ENCODE measurements around the gene PLEKHA4.
"Not testable (repeated sequence)": the region's sequence is repeated elsewhere in the genome, so short reads cannot be mapped to it uniquely, and the experiment has no call there.

Gene PLEKHA4

GRCh38 chr19:48889496-48889895 lies 21.1 kb upstream of the PLEKHA4 start:
- not testable (repeated sequence) for DNase-seq (ENCODE audit: low spot score)

DNA sequence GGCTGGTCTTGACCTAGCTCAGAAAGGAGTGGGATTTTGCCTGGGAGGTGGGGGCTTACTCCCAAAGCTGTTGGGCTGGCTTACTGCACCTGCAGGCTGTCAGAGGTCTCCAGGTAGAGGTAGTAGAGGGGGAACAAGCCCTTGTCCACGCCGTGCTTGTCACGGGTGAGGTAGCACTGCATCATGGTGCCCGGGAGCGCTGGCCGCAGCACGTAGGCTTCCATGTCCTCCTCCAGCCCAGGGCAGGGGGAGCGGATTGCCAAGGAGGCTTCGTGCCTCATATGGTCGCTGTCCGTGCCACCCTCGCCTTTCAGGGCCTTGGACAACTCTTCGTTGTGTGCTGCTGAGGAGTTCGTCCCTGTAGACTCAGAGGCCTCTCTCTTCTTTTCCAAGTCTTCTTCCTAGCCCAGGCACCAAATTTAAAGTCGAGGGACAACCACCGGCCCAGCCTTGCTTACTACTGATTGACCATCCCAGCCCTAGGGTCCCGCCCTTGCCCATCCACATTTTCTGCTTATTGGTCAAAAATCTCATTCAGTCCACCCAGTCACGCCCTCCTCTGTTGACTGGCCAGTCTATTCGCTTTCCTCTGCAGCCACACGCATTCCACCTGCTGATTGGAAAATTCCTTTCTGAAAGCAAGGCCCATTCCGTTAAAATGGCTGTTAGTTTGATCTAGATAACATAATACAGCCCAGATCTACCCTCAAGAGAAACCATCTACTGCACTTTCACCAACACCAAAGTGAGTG lies 19.6 kb upstream of the PLEKHA4 start:
- no peak for DNase-seq (ENCODE audit: low spot score)

- DNase-seq (ENCODE audit: low spot score) = no peak
These were observed 15.3 kb upstream of the PLEKHA4 start for GRCh38 chr19:48883726-48884125.

GRCh38 chr19:48881741-48882657 lies 13.6 kb upstream of the PLEKHA4 start:
- no peak for DNase-seq (ENCODE audit: low spot score)

- not testable (repeated sequence) for DNase-seq (ENCODE audit: low spot score)
These were observed 11.3 kb upstream of the PLEKHA4 start for GRCh38 chr19:48879696-48880095.

DNA sequence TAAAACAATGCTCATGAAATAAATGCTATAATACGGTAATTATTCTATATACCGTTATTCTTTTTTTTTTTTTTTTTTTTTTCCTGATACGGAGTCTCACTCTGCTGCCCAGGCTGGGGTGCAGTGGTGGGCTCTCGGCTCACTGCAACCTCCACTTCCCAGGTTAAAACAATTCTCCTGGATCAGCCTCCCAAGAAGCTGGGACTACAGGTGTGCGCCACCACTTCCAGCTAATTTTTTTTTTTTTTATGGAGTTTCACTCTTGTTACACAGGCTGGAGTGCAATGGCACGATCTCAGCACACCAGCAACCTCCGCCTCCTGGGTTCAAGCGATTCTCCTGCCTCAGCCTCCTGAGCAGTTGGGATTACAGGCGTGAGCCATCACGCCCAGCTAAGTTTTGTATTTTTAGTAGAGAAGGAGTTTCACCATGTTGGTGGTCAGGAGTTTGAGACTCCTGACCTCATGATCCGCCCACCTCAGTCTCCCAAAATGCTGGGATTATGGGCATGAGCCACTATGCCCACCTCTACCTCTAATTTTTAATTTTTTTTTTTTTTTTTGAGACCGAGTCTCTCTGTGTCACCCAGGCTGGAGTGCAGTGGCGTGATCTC lies 10.7 kb upstream of the PLEKHA4 start:
- DNase-seq (ENCODE audit: low spot score) = no peak

GRCh38 chr19:48878196-48879024 lies 10.0 kb upstream of the PLEKHA4 start:
- no peak for DNase-seq (ENCODE audit: low spot score)

DNA sequence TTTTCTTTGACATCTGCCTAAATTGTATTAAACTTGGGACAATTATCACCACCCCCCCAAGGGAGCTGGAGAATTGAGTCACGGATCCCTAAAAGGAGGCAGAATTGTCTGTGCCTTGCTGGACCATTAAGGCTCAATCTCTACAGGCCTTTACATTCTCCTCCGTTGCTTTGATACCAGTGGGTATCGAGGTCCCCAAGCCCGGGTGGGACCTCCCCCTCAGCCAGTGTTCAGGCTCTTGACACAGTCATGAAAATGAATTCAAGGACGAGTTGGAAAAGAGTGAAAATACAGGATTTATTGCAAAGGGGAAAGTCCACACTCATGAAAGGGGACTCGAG lies 9.4 kb upstream of the PLEKHA4 start:
- DNase-seq (ENCODE audit: low spot score) = no peak

DNA sequence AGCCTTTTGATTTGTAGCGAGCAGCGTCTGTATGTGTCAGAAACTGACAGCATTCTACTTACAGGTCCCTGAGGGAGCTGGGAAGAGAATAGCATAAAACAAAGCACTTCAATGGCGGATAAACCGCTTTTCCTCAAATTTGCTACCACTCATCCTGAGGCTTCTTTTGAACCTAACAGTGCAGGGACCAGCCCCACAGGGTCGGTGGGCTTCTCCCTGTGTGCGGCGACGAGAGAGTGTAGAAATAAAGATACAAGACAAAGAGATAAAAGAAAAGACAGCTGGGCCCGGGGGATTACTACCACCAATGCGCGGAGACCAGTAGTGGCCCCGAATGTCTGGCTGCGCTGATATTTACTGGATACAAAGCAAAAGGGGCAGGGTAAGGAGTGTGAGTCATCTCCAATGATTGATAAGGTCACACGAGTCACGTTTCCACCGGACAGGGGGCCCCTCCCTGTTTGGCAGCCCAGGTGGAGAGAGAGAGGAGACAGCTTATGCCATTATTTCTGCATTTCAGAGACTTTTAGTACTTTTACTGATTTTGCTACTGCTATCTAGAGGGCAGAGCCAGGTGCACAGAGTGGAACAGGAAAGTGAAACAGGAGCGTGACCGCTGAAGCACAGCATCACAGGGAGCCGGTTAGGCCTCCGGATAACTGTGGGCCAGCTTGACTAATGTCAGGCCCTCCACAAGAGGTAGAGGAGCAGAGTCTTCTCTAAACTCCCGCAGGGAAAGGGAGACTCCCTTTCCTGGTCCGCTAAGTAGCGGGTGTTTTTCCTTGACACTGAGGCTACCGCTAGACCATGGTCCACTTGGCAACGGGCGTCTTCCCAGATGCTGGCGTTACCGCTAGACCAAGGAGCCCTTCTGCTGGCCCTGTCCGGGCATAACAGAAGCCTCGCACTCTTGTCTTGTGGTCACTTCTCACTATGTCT lies 7.9 kb upstream of the PLEKHA4 start:
- DNase-seq (ENCODE audit: low spot score) = not testable (repeated sequence)

GRCh38 chr19:48874303-48875135 lies 6.1 kb upstream of the PLEKHA4 start:
- peak; percentile 41 for DNase-seq (ENCODE audit: low spot score)

GRCh38 chr19:48873476-48874302 lies 5.3 kb upstream of the PLEKHA4 start:
- DNase-seq (ENCODE audit: low spot score) = peak; percentile 32

GRCh38 chr19:48872884-48873475 lies 4.6 kb upstream of the PLEKHA4 start:
- DNase-seq (ENCODE audit: low spot score) = peak; percentile 93

DNA sequence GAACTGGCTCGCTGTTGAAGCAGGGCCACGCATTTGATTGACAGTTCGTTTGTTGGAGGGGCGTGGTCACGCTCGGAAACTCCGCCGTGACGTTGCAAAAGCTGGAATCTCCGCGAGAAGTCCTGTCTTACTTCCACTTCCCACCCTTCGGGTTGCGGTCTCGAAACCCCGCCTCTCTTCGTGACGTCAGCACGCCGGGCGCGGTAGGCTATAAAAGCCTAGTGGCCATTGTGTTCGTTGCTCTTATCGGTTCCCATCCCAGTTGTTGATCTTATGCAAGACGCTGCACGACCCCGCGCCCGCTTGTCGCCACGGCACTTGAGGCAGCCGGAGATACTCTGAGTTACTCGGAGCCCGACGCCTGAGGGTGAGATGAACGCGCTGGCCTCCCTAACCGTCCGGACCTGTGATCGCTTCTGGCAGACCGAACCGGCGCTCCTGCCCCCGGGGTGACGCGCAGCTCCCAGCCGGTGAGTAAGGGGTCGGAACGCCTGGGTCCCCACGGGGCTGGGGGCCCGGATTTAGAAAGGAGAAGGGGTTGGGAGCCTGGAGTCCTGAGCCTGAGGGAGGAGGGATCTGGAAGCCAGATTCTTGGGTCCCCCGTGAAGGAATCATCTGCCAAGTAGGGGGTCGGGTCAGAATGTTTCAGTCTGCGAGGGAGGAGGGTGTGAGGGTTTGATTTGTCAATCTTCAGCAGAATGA lies 3.9 kb upstream of the PLEKHA4 start, which contains the start of gene PPP1R15A:
PPP1R15A (plus strand) TSS at position 240 of the 702 bp plus-strand sequence. CDS start 813 bp downstream, outside the sequence.
- DNase-seq (ENCODE audit: low spot score) = peak; percentile 96

DNA sequence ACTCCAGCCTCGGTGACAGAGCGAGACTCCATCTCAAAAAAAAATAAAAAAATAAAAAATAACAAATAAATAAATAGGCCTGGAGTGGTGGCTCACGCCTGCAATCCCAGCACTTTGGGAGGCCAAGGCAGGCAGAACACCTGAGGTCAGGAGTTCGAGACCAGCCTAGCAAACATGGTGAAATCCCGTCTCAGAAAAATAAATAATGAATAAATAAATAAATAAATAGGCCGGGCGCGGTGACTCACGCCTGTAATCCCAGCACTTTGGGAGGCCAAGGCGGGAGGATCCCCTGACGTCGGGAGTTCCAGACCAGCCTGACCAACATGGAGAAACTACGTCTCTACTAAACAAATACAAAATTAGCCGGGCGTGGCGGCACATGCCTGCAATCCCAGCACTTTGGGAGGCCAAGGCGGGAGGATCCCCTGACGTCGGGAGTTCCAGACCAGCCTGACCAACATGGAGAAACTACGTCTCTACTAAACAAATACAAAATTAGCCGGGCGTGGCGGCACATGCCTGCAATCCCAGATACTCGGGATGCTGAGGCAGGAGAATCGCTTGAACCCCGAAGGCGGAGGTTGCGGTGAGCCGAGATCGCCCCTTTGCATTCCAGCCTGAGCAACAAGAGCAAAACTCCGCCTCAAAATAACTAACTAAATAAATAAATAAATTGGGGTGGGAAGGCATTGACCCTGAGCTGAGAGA lies 3.2 kb upstream of the PLEKHA4 start:
- not testable (repeated sequence) for DNase-seq (ENCODE audit: low spot score)

- DNase-seq (ENCODE audit: low spot score) = no peak
These were observed 1.6 kb upstream of the PLEKHA4 start for GRCh38 chr19:48870048-48870447.

DNA sequence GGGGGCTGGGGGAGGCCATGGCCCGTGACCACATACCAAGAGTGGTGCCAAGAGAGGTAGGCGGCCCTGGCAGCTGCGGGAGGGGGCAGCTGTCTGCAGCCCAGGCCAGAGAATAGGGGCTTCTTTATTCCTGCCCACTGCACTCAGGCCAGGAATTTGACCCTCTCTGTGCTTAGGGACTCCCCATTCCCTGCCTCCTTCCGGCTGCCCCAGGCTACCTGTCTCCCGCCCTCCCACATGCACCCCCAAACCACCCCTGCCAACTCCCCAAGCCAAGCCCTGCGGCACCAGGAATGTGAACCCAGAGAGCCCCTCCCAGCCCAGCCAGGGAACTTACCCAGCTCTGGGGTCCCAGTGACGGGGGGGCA lies 687 bp downstream of the PLEKHA4 start:
- peak; percentile 31 for DNase-seq (ENCODE audit: low spot score)

- peak; percentile 50 for DNase-seq (ENCODE audit: low spot score)
These were observed 1.2 kb downstream of the PLEKHA4 start for GRCh38 chr19:48867123-48867745.

Data from hepatic stellate cell (primary cell).